A549 (cell line): ENCODE results near the gene SMIM28.

Experiments
- EP300 ChIP-seq, 2 experiments: fragments of >200 bp; sonication (Bioruptor Twin); formaldehyde crosslinking; IDR thresholded peaks; 2 replicates in 1 of 2; 3 replicates in 1 of 2; pipeline ENCODE4 v1.6.1; 2016 to 2017
- HDAC2 ChIP-seq: fragments of 200-600 bp; sonication (generic); IDR thresholded peaks from 2 replicates; pipeline ENCODE4 v1.6.1; 2016
- KDM1A ChIP-seq: fragments of 200-600 bp; sonication (generic); IDR thresholded peaks from 2 replicates; pipeline ENCODE4 v1.6.1; 2016; ENCODE audit warnings: low read depth, mild to moderate bottlenecking
- KDM5A ChIP-seq: fragments of 200-600 bp; sonication (generic); IDR thresholded peaks from 2 replicates; pipeline ENCODE4 v1.6.1; 2016; ENCODE audit warnings: antibody characterized with exemption, mild to moderate bottlenecking
- MAFK ChIP-seq: fragments of 450-650 bp; IDR thresholded peaks from 2 replicates; pipeline ENCODE4 v1.6.1; 2014; ENCODE audit not compliant: partially characterized antibody
- POLR2A ChIP-seq: IDR thresholded peaks from 2 replicates; pipeline ENCODE4 v1.6.1; 2012; ENCODE audit warnings: mild to moderate bottlenecking, low read length
- RAD21 ChIP-seq, 2 experiments: fragments of >200 bp in 1 of 2; sonication (Bioruptor Twin) in 1 of 2; formaldehyde crosslinking in 1 of 2; IDR thresholded peaks in 1 of 2; conservative IDR thresholded peaks in 1 of 2; 2 replicates in 1 of 2; 3 replicates in 1 of 2; pipeline ENCODE4 v1.6.1; 2012 to 2018; ENCODE audit warnings: inconsistent platforms in 1 of 2
- RCOR1 ChIP-seq: fragments of 150-350 bp; IDR thresholded peaks from 2 replicates; pipeline ENCODE4 v1.6.1; 2014; ENCODE audit warnings: antibody characterized with exemption, low read length, low read depth
- TFCP2L1 ChIP-seq: fragments of 250-450 bp; sonication (Bioruptor Pico); IDR thresholded peaks from 2 replicates; pipeline ENCODE4 v1.5.0; 2021; ENCODE audit warnings: mild to moderate bottlenecking
- TF ChIP-seq, protein P1 (sequence below): fragments of >200 bp; sonication (Bioruptor Twin); formaldehyde crosslinking; IDR thresholded peaks from 3 replicates; pipeline ENCODE4 v1.5.1; 2016
- TF ChIP-seq, protein P2 (sequence below): fragments of 450-650 bp; IDR thresholded peaks from 2 replicates; pipeline ENCODE4 v1.6.1; 2014; ENCODE audit warnings: antibody characterized with exemption
- TF ChIP-seq, protein P3 (sequence below): fragments of 200-600 bp; sonication (generic); IDR thresholded peaks from 2 replicates; pipeline ENCODE4 v1.6.1; 2016; ENCODE audit warnings: antibody characterized with exemption, mild to moderate bottlenecking, moderate library complexity
- TF ChIP-seq, protein P4 (sequence below): IDR thresholded peaks from 2 replicates; pipeline ENCODE4 v1.6.1; 2012
- TF ChIP-seq, protein P5 (sequence below): fragments of >200 bp; sonication (Bioruptor Twin); formaldehyde crosslinking; IDR thresholded peaks from 3 replicates; pipeline ENCODE4 v1.6.1; 2016

DNA sequence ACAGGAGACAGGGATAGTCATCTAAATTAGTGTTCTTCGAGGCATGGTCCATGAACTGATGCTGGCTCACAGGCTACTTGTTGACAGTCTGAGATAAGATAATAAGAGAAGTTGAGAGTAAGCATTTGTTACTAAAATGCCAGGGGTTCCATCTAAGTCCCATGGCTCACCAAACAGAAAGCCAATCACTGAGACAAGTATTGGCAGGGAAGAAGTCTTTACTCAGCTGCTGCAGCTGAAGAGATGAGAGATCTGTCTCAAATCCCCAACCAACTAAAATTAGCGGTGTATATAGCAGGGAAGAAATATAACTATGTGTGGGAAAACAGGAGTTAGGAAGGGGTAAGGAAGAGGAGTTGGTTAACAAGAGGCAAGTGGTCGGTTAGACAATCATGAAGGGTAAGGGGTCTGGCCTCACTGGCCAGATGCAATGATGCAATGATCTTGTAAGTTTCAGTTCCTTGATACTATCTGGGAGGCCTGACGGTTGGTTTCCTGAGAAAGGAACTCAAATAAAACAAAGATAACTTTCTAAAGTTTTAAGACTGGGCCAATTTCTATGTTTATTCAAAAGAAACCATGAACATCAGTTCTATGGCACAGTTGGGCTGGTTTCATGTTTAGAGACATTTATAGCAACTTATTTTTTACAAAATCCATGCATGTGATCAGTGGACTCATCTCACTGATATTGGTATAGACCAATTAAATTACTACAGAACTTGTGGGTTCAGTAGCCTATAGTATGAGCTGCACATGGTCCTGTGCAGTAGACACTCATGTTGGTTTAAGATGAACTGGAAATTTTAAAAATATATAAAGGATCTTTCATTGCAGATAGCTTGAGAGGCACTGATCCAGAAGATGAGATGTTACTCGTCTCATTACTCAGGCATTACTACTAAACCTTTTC is 16.4 kb downstream of the SMIM28 start:
- TF ChIP-seq, protein P1, sequence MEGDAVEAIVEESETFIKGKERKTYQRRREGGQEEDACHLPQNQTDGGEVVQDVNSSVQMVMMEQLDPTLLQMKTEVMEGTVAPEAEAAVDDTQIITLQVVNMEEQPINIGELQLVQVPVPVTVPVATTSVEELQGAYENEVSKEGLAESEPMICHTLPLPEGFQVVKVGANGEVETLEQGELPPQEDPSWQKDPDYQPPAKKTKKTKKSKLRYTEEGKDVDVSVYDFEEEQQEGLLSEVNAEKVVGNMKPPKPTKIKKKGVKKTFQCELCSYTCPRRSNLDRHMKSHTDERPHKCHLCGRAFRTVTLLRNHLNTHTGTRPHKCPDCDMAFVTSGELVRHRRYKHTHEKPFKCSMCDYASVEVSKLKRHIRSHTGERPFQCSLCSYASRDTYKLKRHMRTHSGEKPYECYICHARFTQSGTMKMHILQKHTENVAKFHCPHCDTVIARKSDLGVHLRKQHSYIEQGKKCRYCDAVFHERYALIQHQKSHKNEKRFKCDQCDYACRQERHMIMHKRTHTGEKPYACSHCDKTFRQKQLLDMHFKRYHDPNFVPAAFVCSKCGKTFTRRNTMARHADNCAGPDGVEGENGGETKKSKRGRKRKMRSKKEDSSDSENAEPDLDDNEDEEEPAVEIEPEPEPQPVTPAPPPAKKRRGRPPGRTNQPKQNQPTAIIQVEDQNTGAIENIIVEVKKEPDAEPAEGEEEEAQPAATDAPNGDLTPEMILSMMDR, result no peak
- TF ChIP-seq POLR2A (no peak), MAFK (no peak), RCOR1 (no peak), KDM1A (no peak), HDAC2 (no peak), RAD21 (conservative IDR thresholded peaks at IDR 0.05 in 1 of 2, IDR thresholded peaks at IDR 0.05 in 1 of 2) (no peak), KDM5A (no peak), EP300 (IDR thresholded peaks at IDR 0.05) (no peak), TFCP2L1 (CRISPR knock-in tag) (no peak)
- TF ChIP-seq, protein P2, sequence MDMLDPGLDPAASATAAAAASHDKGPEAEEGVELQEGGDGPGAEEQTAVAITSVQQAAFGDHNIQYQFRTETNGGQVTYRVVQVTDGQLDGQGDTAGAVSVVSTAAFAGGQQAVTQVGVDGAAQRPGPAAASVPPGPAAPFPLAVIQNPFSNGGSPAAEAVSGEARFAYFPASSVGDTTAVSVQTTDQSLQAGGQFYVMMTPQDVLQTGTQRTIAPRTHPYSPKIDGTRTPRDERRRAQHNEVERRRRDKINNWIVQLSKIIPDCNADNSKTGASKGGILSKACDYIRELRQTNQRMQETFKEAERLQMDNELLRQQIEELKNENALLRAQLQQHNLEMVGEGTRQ, result no peak
- TF ChIP-seq, protein P3, sequence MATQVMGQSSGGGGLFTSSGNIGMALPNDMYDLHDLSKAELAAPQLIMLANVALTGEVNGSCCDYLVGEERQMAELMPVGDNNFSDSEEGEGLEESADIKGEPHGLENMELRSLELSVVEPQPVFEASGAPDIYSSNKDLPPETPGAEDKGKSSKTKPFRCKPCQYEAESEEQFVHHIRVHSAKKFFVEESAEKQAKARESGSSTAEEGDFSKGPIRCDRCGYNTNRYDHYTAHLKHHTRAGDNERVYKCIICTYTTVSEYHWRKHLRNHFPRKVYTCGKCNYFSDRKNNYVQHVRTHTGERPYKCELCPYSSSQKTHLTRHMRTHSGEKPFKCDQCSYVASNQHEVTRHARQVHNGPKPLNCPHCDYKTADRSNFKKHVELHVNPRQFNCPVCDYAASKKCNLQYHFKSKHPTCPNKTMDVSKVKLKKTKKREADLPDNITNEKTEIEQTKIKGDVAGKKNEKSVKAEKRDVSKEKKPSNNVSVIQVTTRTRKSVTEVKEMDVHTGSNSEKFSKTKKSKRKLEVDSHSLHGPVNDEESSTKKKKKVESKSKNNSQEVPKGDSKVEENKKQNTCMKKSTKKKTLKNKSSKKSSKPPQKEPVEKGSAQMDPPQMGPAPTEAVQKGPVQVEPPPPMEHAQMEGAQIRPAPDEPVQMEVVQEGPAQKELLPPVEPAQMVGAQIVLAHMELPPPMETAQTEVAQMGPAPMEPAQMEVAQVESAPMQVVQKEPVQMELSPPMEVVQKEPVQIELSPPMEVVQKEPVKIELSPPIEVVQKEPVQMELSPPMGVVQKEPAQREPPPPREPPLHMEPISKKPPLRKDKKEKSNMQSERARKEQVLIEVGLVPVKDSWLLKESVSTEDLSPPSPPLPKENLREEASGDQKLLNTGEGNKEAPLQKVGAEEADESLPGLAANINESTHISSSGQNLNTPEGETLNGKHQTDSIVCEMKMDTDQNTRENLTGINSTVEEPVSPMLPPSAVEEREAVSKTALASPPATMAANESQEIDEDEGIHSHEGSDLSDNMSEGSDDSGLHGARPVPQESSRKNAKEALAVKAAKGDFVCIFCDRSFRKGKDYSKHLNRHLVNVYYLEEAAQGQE, result no peak
- TF ChIP-seq, protein P4, sequence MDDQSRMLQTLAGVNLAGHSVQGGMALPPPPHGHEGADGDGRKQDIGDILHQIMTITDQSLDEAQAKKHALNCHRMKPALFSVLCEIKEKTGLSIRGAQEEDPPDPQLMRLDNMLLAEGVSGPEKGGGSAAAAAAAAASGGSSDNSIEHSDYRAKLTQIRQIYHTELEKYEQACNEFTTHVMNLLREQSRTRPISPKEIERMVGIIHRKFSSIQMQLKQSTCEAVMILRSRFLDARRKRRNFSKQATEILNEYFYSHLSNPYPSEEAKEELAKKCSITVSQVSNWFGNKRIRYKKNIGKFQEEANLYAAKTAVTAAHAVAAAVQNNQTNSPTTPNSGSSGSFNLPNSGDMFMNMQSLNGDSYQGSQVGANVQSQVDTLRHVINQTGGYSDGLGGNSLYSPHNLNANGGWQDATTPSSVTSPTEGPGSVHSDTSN, result no peak
- TF ChIP-seq, protein P5, sequence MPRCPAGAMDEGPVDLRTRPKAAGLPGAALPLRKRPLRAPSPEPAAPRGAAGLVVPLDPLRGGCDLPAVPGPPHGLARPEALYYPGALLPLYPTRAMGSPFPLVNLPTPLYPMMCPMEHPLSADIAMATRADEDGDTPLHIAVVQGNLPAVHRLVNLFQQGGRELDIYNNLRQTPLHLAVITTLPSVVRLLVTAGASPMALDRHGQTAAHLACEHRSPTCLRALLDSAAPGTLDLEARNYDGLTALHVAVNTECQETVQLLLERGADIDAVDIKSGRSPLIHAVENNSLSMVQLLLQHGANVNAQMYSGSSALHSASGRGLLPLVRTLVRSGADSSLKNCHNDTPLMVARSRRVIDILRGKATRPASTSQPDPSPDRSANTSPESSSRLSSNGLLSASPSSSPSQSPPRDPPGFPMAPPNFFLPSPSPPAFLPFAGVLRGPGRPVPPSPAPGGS, result no peak
